ENCODE results near the gene SLC1A6. TPM values are rescaled to one million over a fixed set of nuclear protein-coding genes. Genes with fewer than 3 reads are reported as not detected.

The SLC1A6 gene
- total RNA-seq, 2 experiments from 2014 or later = not detected

DNA sequence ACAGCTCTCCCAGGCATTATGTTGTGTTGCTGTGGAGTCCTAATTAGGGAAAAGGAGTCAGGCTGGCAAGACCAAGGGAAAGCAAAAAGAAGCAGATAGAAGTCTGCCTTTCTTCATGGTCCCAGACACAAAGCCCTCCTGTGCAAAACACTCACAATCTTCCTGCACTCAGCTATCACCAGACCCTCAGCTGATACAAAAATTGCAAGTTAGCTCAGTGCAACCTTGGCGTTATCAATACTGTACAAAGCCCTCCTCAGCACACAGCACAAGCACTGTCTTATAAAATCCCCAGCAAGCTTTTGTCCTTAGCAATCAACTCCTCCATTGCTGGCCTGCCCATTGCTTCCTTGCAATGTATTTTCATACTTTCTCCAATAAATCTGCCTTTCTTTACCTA is 35.2 kb downstream of the SLC1A6 start:
- Mint-ChIP-seq H3K27ac (no peak overlapping the region), H3K4me3 (no peak overlapping the region), H3K9me3 (ENCODE audit: low read depth) (no peaks in the 10 kb centered on the region), H3K4me1 (no peaks in the 10 kb centered on the region), H3K36me3 (no peaks in the 10 kb centered on the region), H3K27me3 (peaks cover 2% of the 10 kb centered on the region)
- CTCF ChIA-PET = no interaction called here
- no peak for ATAC-seq
- DNase-seq = no peak

DNA sequence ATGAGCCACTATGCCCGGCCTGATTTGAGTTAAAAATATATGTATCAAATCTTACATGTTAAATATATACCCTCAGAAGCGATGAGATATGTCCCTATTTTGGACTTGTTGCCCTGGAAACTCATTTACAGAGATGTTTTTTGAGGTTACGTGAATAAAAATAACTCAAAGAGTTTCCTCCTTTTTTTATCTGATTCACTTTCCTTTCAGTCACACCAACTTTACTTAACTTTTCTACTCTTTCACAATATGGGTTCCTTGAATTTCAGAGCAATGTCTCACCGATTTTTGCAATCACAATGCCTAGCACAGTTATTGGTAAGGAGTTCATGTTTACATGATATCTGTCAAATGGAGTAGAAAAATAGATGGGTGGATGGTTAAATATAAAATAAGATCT is 36.1 kb downstream of the SLC1A6 start:
- Mint-ChIP-seq H3K4me3 (no peak overlapping the region), H3K4me1 (no peaks in the 10 kb centered on the region), H3K27me3 (peaks cover 2% of the 10 kb centered on the region), H3K36me3 (no peaks in the 10 kb centered on the region), H3K27ac (no peak overlapping the region), H3K9me3 (ENCODE audit: low read depth) (no peaks in the 10 kb centered on the region)
- CTCF ChIA-PET = no interaction called here
- ATAC-seq = no peak
- DNase-seq = no peak

DNA sequence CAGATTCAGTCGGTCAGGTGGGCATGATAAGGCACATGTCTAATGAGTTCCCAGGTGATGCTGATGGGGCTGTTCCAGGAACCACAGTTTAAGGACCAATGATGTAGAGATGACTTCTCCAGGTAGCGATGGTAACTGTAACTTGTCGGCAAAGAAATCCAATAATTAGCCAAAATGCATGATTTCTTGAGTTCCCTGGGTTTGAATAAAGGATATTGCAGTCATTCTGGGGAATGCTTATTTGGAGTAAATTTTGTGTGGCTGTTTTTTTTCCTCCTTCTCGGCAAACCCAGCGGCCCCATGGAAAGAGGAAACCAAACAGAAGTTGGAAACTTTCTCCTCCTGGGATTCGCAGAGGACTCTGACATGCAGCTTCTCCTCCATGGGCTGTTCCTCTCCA is 38.5 kb downstream of the SLC1A6 start, which contains the start of gene OR7C2:
Gene OR7C2 (plus strand): TSS at position 301 of the 400 bp plus-strand sequence. CDS start 0 bp downstream, at position 301.
- CTCF ChIA-PET = no interaction called here
- no peaks in the 10 kb centered on the region for H3K9me3 Mint-ChIP-seq (ENCODE audit: low read depth)
- H3K27me3 Mint-ChIP-seq = peaks cover 2% of the 10 kb centered on the region
- H3K4me1 Mint-ChIP-seq = no peaks in the 10 kb centered on the region
- ATAC-seq = no peak
- H3K4me3 Mint-ChIP-seq = no peak within 1 kb of the TSS
- H3K27ac Mint-ChIP-seq = no peak within 1 kb of the TSS
- H3K36me3 Mint-ChIP-seq = no peaks in the 10 kb centered on the region
- DNase-seq = no peak

DNA sequence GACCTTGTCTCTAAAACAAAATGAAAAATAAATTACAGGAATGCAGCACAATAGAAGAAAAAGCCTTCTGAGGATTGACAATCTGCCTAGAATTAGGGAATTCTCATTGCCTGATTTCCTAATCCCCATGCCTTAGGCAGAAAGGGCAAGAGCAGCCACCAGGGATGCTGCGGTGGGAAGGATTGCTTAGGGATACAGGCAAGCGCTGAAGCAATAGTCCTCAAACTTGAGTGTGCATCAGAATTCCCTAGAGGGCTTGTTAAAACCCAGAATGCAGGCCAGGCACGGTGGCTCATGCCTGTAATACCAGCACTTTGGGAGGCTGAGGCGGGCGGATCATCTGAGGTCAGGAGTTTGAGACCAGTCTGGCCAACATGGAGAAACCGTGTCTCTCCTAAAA is 39.4 kb downstream of the SLC1A6 start:
- no peak for DNase-seq
- Mint-ChIP-seq H3K9me3 (ENCODE audit: low read depth) (no peaks in the 10 kb centered on the region), H3K4me1 (no peaks in the 10 kb centered on the region), H3K27me3 (peaks cover 2% of the 10 kb centered on the region), H3K4me3 (no peak overlapping the region), H3K27ac (no peak overlapping the region), H3K36me3 (no peaks in the 10 kb centered on the region)
- CTCF ChIA-PET = no interaction called here
- no peak for ATAC-seq

DNA sequence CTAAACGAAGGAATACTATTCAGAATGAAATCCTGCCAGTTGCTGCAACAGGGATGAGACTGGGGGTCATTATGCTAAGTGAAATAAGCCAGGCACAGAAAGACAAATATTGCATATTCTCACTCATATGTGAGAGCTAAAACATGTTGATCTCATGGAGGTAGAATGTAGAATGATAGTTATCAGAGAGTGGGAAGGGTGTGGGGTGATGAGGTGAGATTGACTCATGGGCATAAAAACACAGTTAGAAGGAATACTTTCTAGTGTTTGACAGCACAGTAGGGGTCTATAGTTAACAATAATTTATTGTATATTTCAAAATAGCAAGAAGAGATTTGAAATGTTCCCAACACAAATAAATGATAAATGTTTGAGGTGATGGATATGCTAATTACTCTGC is 46.2 kb downstream of the SLC1A6 start:
- H3K4me1 Mint-ChIP-seq = no peaks in the 10 kb centered on the region
- ATAC-seq (no peak), DNase-seq (no peak)
- no peak overlapping the region for H3K4me3 Mint-ChIP-seq
- H3K36me3 Mint-ChIP-seq = no peaks in the 10 kb centered on the region
- H3K27me3 Mint-ChIP-seq = peaks cover 3% of the 10 kb centered on the region
- H3K9me3 Mint-ChIP-seq (ENCODE audit: low read depth) = no peaks in the 10 kb centered on the region
- H3K27ac Mint-ChIP-seq = no peak overlapping the region
- CTCF ChIA-PET = no interaction called here

DNA sequence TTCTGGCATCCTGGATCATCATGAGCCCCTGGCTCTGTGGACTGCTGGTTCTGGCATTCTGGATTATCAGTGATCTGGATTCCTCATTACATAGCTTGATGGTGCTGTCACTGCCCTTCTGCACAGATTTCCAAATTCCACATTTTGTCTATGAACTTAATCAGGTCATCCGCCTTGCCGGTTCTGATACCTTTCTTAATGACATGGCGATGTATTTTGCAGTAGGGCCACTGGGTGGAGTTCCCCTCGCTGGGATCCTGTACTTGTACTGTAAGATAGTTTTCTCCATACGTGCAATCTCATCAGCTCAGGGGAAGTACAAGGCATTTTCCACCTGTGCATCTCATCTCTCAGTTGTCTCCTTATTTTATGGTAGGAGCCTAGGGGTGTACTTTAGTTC is 62.8 kb downstream of the SLC1A6 start:
- no peak for ATAC-seq
- Mint-ChIP-seq H3K27ac (no peak overlapping the region), H3K9me3 (ENCODE audit: low read depth) (peaks cover 3% of the 10 kb centered on the region), H3K27me3 (peaks cover 2% of the 10 kb centered on the region), H3K4me1 (no peaks in the 10 kb centered on the region), H3K4me3 (no peak overlapping the region), H3K36me3 (no peaks in the 10 kb centered on the region)
- CTCF ChIA-PET = no interaction called here
- DNase-seq = no peak

DNA sequence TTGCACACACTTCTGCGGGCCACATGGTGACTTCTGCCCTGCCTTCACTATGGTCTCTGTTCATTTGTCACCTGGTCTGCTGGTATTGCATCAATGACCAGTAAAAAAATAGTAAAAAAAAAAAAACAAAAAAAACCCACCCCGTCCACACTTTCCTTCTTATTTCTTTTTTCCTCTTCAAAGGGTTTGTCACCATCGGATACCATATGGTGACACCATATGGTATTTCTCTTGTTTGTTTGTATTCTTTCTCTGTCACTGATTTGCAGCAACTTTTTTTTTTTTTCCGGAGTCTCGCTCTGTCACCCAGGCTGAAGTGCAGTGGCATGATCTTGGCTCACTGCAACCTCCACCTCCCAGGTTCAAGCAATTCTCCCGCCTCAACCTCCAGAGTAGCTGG is 64.5 kb downstream of the SLC1A6 start:
- peaks cover 3% of the 10 kb centered on the region for H3K9me3 Mint-ChIP-seq (ENCODE audit: low read depth)
- peaks cover 2% of the 10 kb centered on the region for H3K27me3 Mint-ChIP-seq

DNA sequence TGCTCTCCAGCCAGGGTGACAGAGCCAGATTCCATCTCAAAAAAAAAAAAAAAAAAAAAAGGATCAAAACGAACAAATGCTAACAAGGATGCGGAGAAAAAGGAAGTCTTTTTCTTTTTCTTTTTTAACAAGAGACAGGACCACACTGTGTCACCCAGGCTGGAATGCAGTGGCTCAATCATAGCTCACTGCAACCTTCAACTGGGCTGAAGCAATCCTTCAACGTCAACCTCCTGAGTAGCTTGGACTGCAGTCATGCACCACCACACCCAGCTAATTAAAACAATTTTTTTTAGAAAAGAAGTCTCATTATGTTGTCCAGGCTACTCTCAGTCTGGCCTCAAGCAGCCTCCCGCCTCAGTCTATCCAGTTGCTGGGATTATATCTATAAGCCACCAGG is 73.0 kb downstream of the SLC1A6 start:
- CTCF ChIA-PET = interaction anchor here (0.7 kb wide), 1 partner anchor 96 kb away, joined by 3 read pairs; no protein-coding TSS in a partner anchor
- Mint-ChIP-seq H3K36me3 (no peaks in the 10 kb centered on the region), H3K4me1 (no peaks in the 10 kb centered on the region), H3K27me3 (peaks cover 6% of the 10 kb centered on the region), H3K9me3 (ENCODE audit: low read depth) (no peaks in the 10 kb centered on the region), H3K4me3 (no peak overlapping the region), H3K27ac (no peak overlapping the region)
- no peak for DNase-seq
- ATAC-seq = no peak

More for the DNA sequence above, 64.5 kb downstream of the SLC1A6 start:
- Mint-ChIP-seq H3K27ac (no peak overlapping the region), H3K4me3 (no peak overlapping the region), H3K4me1 (no peaks in the 10 kb centered on the region), H3K36me3 (no peaks in the 10 kb centered on the region)
- no peak for ATAC-seq
- CTCF ChIA-PET = no interaction called here
- no peak for DNase-seq

DNA sequence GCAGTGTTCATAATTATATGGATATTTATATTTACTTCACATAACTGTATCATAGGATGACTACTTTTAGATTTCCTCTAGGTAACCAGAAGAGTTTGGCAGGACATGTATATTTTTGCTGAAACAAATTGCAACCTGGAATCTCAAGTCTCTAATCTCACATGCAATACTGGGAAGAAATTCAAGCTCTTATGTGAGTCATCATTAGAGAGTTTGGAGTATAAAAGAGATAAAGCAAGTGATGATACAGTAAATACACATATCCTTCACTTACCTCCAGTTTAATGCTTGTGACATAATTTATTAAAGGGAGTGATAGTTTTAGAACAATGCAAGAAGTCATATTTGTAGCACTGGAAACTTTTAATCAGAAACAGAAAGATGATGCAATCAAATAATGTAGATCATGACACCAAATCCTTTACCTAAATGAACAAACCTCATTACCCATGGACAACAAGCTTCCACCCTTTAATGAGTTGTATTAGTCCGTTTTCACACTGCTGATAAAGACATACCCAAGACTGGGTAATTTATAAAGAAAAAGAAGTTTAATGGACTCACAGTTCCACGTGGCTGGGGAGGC is 77.9 kb downstream of the SLC1A6 start:
- no peak overlapping the region for H3K27ac Mint-ChIP-seq
- no peak overlapping the region for H3K4me3 Mint-ChIP-seq
- peaks cover 6% of the 10 kb centered on the region for H3K27me3 Mint-ChIP-seq
- no peak for ATAC-seq
- no peaks in the 10 kb centered on the region for H3K4me1 Mint-ChIP-seq
- H3K9me3 Mint-ChIP-seq (ENCODE audit: low read depth) = no peaks in the 10 kb centered on the region
- no peak for DNase-seq
- H3K36me3 Mint-ChIP-seq = no peaks in the 10 kb centered on the region
- CTCF ChIA-PET = no interaction called here

Other genes with a start within 250 kb of the SLC1A6 start
- gene ADGRE2, start 201.3 kb downstream of the SLC1A6 start, total RNA-seq = under 1 TPM; 0.49 to 0.50 TPM
- not detected for gene OR7A5, start 144.7 kb downstream of the SLC1A6 start, total RNA-seq
- gene OR7C1, start 144.7 kb downstream of the SLC1A6 start, total RNA-seq = not detected
- gene OR7A10, start 130.9 kb downstream of the SLC1A6 start, total RNA-seq = not detected
- gene OR7A17, start 93.7 kb downstream of the SLC1A6 start, total RNA-seq = not detected
- not detected for gene OR7C2, start 38.4 kb downstream of the SLC1A6 start, total RNA-seq
- gene CASP14, start 69.6 kb upstream of the SLC1A6 start, total RNA-seq = not detected
- gene OR1I1, start 102.3 kb upstream of the SLC1A6 start, total RNA-seq = not detected
- gene SYDE1, start 127.5 kb upstream of the SLC1A6 start, total RNA-seq = under 1 TPM; 0.07 to 0.09 TPM
- not detected for gene NOTCH3, start 221.1 kb upstream of the SLC1A6 start, total RNA-seq

Measured in activated CD8-positive, alpha-beta memory T cell treated with anti-CD3 and anti-CD28 coated beads, Interleukin-2, amount 10 ng/mL, durations not matched to agents 7 days and 5 days (primary cell).